Measurements from ENCODE around the gene CLIP1. TPM values are rescaled to one million over a fixed set of nuclear protein-coding genes. Genes with fewer than 3 reads are reported as not detected.

The CLIP1 gene
- total and polyA plus RNA-seq, 2 of the 13 experiments (the other 11 are each of a cell fraction or from before 2014, with no cell fraction given), result 28.9 to 43.7 TPM

- TF ChIP-seq ZBTB40 (IDR thresholded peaks at IDR 0.05), result no peak
- no peak for TF ChIP-seq ZBTB40 (CRISPR knock-in tag; IDR thresholded peaks at IDR 0.05)
- TF ChIP-seq CBFB (CRISPR knock-in tag; IDR thresholded peaks at IDR 0.05), result no peak
- peak; percentile 76 for TF ChIP-seq CEBPG (CRISPR knock-in tag; IDR thresholded peaks at IDR 0.05)
- TF ChIP-seq ZNF205 (CRISPR knock-in tag; IDR thresholded peaks at IDR 0.05), result no peak
- no peak for TF ChIP-seq PBX2 (CRISPR knock-in tag; IDR thresholded peaks at IDR 0.05)
- no peak for TF ChIP-seq ZNF431 (CRISPR knock-in tag; IDR thresholded peaks at IDR 0.05; ENCODE audit: borderline replicate concordance, low read depth)
- no peak for TF ChIP-seq FOXJ3 (CRISPR knock-in tag; IDR thresholded peaks at IDR 0.05; ENCODE audit: borderline replicate concordance)
- no peak for TF ChIP-seq ATF1 (CRISPR knock-in tag; IDR thresholded peaks at IDR 0.05)
- TF ChIP-seq ARID4A (CRISPR knock-in tag; IDR thresholded peaks at IDR 0.05; ENCODE audit: borderline replicate concordance), result no peak
- TF ChIP-seq ZFP37 (CRISPR knock-in tag; IDR thresholded peaks at IDR 0.05; ENCODE audit: borderline replicate concordance), result no peak
- no peak for TF ChIP-seq RELA (CRISPR knock-in tag; IDR thresholded peaks at IDR 0.05)
- TF ChIP-seq DPF2 (CRISPR knock-in tag; IDR thresholded peaks at IDR 0.05; ENCODE audit: borderline replicate concordance, low read depth), result no peak
- no peak for TF ChIP-seq ZNF616 (CRISPR knock-in tag; IDR thresholded peaks at IDR 0.05; ENCODE audit: low read depth)
- peak in 1 of 2 experiments; percentile 60; a peak in 1 of 4 replicates for TF ChIP-seq ATF4 (CRISPR knock-in tag; IDR thresholded peaks at IDR 0.05)
Observed at GRCh38 chr12:122394626-122395194, 27.8 kb downstream of the CLIP1 start (continued).
